Cardiac muscle cell (in vitro differentiated cells and primary cell): ENCODE results near the gene CNIH3. TPM values are rescaled to one million over a fixed set of nuclear protein-coding genes. Genes with fewer than 3 reads are reported as not detected.
A peak's percentile ranks its signal among the peaks of the same experiment; 100 is the strongest.

ENCODE experiments used
- DNase-seq, 2 donors: peaks; one replicate each; pipeline versions ENCODE4 v3.0.0 to v3.0.0-alpha.2; 2010 to 2017; ENCODE audit warnings: low read depth in 1 of 2, low spot score in 1 of 2
- H3K27ac ChIP-seq: fragments of 200-600 bp; sonication (generic); 2 replicates; pipeline ENCODE4 v1.5.1; 2016
- H3K27me3 ChIP-seq: fragments of 200-600 bp; sonication (generic); 2 replicates; pipeline ENCODE4 v1.6.0; 2016; ENCODE audit warnings: control low read depth
- H3K36me3 ChIP-seq: fragments of 200-600 bp; sonication (generic); 2 replicates; pipeline ENCODE4 v1.5.1; 2016; ENCODE audit warnings: control low read depth
- H3K4me1 ChIP-seq: fragments of 200-600 bp; sonication (generic); 2 replicates; pipeline ENCODE4 v1.8.1; 2017; ENCODE audit warnings: low read depth, mild to moderate bottlenecking, mixed run types
- H3K4me3 ChIP-seq: fragments of 200-600 bp; sonication (generic); 2 replicates; pipeline ENCODE4 v1.5.1; 2016; ENCODE audit warnings: mild to moderate bottlenecking
- H3K9me3 ChIP-seq: fragments of 200-600 bp; sonication (generic); 2 replicates; pipeline ENCODE4 v1.5.1; 2017; ENCODE audit warnings: low read depth, mild to moderate bottlenecking, control low read depth
- CTCF ChIP-seq: IDR thresholded peaks from 2 replicates; pipeline ENCODE4 v1.5.1; 2012; ENCODE audit warnings: low read depth, mild to moderate bottlenecking, low read length
- polyA plus RNA-seq: library from polyadenylated mRNA; unstranded; fragments of >200 nt; fragmentation: Nextera tagmentation; extraction: Ambion mirVana; gene quantifications from 2 replicates; pipeline ENCODE4 v1.2.1, GENCODE V29; 2016
- total RNA-seq: library from RNA; depleted of rRNA; stranded (reverse); fragments of >200 nt; gene quantifications from 2 replicates; pipeline ENCODE4 v1.2.3, GENCODE V29; 2016

The CNIH3 gene
- total and polyA plus RNA-seq, 2 experiments from 2014 or later: 3.2 to 4.2 TPM

DNA sequence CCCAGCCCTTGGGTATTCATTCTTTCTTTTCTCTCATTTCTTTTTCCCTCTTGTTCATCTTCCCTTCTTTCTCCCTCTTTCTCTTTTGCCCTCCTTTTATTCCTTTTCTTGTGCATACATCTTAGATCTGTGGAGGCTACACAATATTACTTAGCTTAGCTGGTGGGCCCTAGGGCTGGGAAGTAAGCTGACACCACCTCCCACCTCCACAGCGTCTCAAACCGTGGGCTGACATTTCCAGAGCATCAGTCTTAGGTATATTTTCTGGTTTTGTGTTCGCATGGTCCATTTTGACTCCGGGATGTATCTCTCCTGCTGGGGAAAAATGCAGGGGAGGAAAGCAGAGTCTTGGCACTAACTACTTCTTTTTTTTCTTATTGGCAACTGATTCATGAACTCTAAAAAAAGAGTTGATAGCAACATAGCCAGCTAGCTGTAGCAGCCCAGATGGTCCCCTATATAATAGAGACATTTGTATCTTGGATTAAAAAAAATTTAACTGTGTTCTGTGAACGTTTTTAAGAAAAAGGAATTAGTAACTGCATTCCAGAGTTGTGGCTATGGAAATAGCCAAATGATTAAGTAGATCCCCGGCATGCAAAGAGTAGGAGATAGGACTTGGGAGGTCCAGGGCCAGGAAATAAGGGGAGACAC, 15.5 kb downstream of the CNIH3 start:
- no peaks in the 10 kb centered on the region for H3K9me3 ChIP-seq
- no peaks in the 10 kb centered on the region for H3K36me3 ChIP-seq
- no peaks in the 10 kb centered on the region for H3K27me3 ChIP-seq
- TF ChIP-seq CTCF: no peak
- H3K27ac ChIP-seq: no peak overlapping the region
- DNase-seq: peak in 1 of 2 donors; percentile 88
- no peak overlapping the region for H3K4me3 ChIP-seq
- peaks cover 4% of the 10 kb centered on the region for H3K4me1 ChIP-seq

DNA sequence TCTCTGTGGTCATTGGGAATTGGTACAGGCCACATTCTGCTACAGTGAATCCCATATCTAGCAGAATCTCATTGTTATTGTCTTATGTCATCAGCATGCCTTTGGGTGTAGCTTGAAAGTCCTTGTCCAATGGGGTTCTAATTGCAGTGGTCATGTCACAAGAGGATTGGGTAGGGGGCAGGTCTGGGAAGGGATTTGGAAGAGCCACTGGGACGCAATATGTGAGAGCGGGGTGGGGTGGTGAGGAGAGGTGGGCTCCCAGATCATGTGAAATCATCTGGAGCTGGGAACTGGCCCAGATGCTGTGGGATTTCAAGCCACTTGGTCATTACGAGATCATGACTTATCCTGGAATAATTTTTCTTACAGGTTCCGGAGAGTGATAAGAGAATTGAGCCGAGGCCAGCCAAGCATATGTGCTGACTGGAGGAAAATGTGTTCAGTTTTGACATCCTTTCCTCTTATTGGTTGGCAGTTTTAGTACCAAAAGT, 16.3 kb downstream of the CNIH3 start:
- TF ChIP-seq CTCF: no peak
- no peaks in the 10 kb centered on the region for H3K9me3 ChIP-seq
- H3K27me3 ChIP-seq: no peaks in the 10 kb centered on the region
- H3K36me3 ChIP-seq: no peaks in the 10 kb centered on the region
- no peak overlapping the region for H3K4me3 ChIP-seq
- H3K4me1 ChIP-seq: peaks cover 4% of the 10 kb centered on the region
- no peak overlapping the region for H3K27ac ChIP-seq
- peak in 1 of 2 donors; percentile 95 for DNase-seq

DNA sequence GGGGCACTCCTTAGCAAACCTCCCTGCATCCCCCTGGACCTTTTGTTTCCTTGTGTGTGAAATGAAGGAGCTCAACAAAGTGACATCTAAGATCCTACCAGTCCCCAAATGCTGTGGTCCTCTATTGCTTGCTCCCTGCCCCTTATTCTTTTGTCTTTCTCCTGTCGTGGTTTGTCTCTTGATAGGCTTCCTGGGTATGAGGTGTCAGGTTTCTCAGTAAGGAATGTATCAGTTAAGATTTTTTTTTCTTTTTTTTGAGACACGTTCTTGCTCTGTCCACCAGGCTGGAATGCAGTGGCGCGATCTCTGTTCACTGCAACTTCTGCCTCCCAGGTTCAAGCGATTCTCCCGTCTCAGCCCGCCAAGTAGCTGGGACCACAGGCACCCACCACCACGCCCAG, 16.8 kb downstream of the CNIH3 start:
- Histone ChIP-seq H3K27ac (no peak overlapping the region), H3K4me1 (peaks cover 4% of the 10 kb centered on the region), H3K9me3 (no peaks in the 10 kb centered on the region), H3K36me3 (no peaks in the 10 kb centered on the region), H3K27me3 (no peaks in the 10 kb centered on the region), H3K4me3 (no peak overlapping the region)
- DNase-seq: peak in 1 of 2 donors; percentile 65
- peak; percentile 10 for TF ChIP-seq CTCF

- Histone ChIP-seq H3K4me1 (peaks cover 4% of the 10 kb centered on the region), H3K4me3 (no peak overlapping the region), H3K27me3 (no peaks in the 10 kb centered on the region), H3K36me3 (no peaks in the 10 kb centered on the region), H3K9me3 (no peaks in the 10 kb centered on the region), H3K27ac (no peak overlapping the region)
- TF ChIP-seq CTCF: no peak
- peak in 1 of 2 donors; percentile 68 for DNase-seq
Measured at GRCh38 chr1:224635356-224635755, 19.2 kb downstream of the CNIH3 start.

- Histone ChIP-seq H3K4me1 (peaks cover 11% of the 10 kb centered on the region), H3K36me3 (no peaks in the 10 kb centered on the region), H3K27ac (no peak overlapping the region), H3K4me3 (no peak overlapping the region), H3K27me3 (no peaks in the 10 kb centered on the region), H3K9me3 (no peaks in the 10 kb centered on the region)
- no peak for TF ChIP-seq CTCF
- DNase-seq: peak in 1 of 2 donors; percentile 71
Measured at GRCh38 chr1:224637515-224637914, 21.4 kb downstream of the CNIH3 start.
